Measurements from ENCODE around the gene NRG4.

Gene NRG4, protein sequence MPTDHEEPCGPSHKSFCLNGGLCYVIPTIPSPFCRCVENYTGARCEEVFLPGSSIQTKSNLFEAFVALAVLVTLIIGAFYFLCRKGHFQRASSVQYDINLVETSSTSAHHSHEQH

DNA sequence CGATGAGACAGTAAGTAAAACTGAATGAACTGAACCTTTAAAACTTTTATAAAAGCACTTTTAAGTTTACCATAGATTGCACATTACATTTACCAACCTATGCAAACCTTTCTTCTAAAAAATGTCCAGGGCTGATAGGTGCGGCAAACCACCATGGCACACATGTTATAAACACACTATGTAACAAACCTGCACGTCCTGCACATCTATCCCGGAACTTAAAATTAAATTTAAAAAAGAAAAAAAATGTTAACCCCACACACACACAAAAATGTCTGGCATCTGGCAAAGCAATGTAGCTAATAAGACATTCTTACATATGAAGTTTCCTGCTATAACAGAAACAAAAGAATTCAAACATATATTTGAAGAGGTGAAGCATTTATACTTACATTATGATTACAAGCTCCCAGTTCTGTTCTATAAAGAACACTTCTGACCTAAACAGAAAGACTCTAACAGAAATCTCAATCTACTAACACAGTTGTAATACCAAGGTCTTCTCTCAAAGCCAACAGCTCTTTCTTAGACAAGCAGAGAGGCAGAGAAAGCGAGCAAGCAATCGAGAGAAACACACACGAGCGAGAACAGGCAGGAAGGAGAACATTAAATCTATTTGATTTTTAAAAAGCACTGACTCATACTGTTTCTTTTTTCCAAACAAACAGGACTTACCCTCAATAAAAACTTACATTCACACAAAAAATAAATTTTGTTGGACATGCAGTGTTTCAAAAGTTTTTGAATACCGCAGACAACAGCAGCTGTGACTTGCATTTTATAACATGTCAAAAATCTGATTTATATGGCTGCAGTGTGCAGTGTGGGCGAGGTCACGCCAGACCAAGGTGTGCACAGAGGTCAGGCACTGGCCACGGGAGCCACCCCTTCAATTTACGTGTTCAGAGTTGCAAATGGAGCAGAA lies at the start of gene NRG4:
Gene NRG4 (minus strand): TSS at position 798 of the 925 bp plus-strand sequence. CDS start 1,194 bp downstream, outside the sequence.
- TF ChIP-seq CTCF (IDR thresholded peaks at IDR 0.05; ENCODE audit: borderline replicate concordance, insufficient read depth, low read depth, low read length) = no peak
- no peak within 1 kb of the TSS for H3K4me3 ChIP-seq (ENCODE audit: low read depth, low read length)

GRCh38 chr15:76061700-76062099 lies 49.5 kb upstream of the NRG4 start:
- TF ChIP-seq CTCF (IDR thresholded peaks at IDR 0.05; ENCODE audit: borderline replicate concordance, insufficient read depth, low read depth, low read length) = no peak
- H3K4me3 ChIP-seq (ENCODE audit: low read depth, low read length) = no peak overlapping the region

- TF ChIP-seq CTCF (IDR thresholded peaks at IDR 0.05; ENCODE audit: borderline replicate concordance, insufficient read depth, low read depth, low read length) = no peak
- H3K4me3 ChIP-seq (ENCODE audit: low read depth, low read length) = peak overlapping the region; percentile 87
Measured at GRCh38 chr15:76060118-76060989, 48.1 kb upstream of the NRG4 start.

GRCh38 chr15:76059320-76060117 lies 47.3 kb upstream of the NRG4 start, which contains the start of gene TMEM266:
Gene TMEM266, plus strand, starts transcription at chr15:76059985. Its CDS starts 74,279 bp downstream, at chr15:76134264.
- peak; percentile 24; the same call in 1 of the 2 replicates for TF ChIP-seq CTCF (IDR thresholded peaks at IDR 0.05; ENCODE audit: borderline replicate concordance, insufficient read depth, low read depth, low read length)
- H3K4me3 ChIP-seq (ENCODE audit: low read depth, low read length) = peak within 1 kb of the TSS; percentile 98

GRCh38 chr15:76058714-76059319 lies 46.6 kb upstream of the NRG4 start:
- peak; percentile 19; the same call in 1 of the 2 replicates for TF ChIP-seq CTCF (IDR thresholded peaks at IDR 0.05; ENCODE audit: borderline replicate concordance, insufficient read depth, low read depth, low read length)
- H3K4me3 ChIP-seq (ENCODE audit: low read depth, low read length) = peak overlapping the region; percentile 98
